Neural progenitor cell (in vitro differentiated cells): ENCODE measurements around the gene ETFBKMT. TPM values are rescaled to one million over a fixed set of nuclear protein-coding genes. Genes with fewer than 3 reads are reported as not detected.

Source experiments
- DNase-seq: peaks from one replicate; pipeline ENCODE4 v3.0.0-alpha.2; 2016; ENCODE audit warnings: low spot score
- H2AFZ ChIP-seq: fragments of 200-600 bp; sonication (generic); replicated peaks from 2 replicates; pipeline ENCODE4 v1.6.1; 2016; ENCODE audit warnings: antibody characterized with exemption
- H3F3A ChIP-seq: fragments of 200-600 bp; sonication (generic); 2 replicates; pipeline ENCODE4 v1.6.1; 2016; ENCODE audit warnings: antibody characterized with exemption, low read depth
- H3K27ac ChIP-seq: fragments of 200-600 bp; sonication (generic); 2 replicates; pipeline ENCODE4 v1.5.1; 2016; ENCODE audit warnings: mild to moderate bottlenecking
- H3K27me3 ChIP-seq: fragments of 200-600 bp; sonication (generic); 2 replicates; pipeline ENCODE4 v1.6.1; 2016; ENCODE audit warnings: mild to moderate bottlenecking, moderate library complexity
- H3K36me3 ChIP-seq: fragments of 200-600 bp; sonication (generic); 2 replicates; pipeline ENCODE4 v1.5.1; 2016
- H3K4me1 ChIP-seq: fragments of 200-600 bp; sonication (generic); 2 replicates; pipeline ENCODE4 v1.6.1; 2016; ENCODE audit warnings: mixed run types
- H3K4me2 ChIP-seq: fragments of 200-600 bp; sonication (generic); 2 replicates; pipeline ENCODE4 v1.6.1; 2016
- H3K4me3 ChIP-seq: fragments of 200-600 bp; sonication (generic); 2 replicates; pipeline ENCODE4 v1.5.1; 2016
- H3K79me2 ChIP-seq: fragments of 200-600 bp; sonication (generic); 2 replicates; pipeline ENCODE4 v1.6.1; 2016; ENCODE audit warnings: low read depth
- H3K9ac ChIP-seq: fragments of 200-600 bp; sonication (generic); 2 replicates; pipeline ENCODE4 v1.6.1; 2016
- H3K9me3 ChIP-seq: fragments of 200-600 bp; sonication (generic); 2 replicates; pipeline ENCODE4 v1.5.1; 2016; ENCODE audit warnings: low read depth
- H4K20me1 ChIP-seq: fragments of 200-600 bp; sonication (generic); 2 replicates; pipeline ENCODE4 v1.6.1; 2016; ENCODE audit warnings: low read depth
- H3K27ac Mint-ChIP-seq: 3 replicates; pipeline ENCODE4 v1.8.0; 2021; ENCODE audit warnings: mixed read lengths
- H3K27me3 Mint-ChIP-seq: 2 replicates; pipeline ENCODE4 v1.8.0; 2022; ENCODE audit warnings: low read depth, mild to moderate bottlenecking, inconsistent platforms, moderate library complexity, mixed read lengths; ENCODE audit not compliant: insufficient read depth
- H3K36me3 Mint-ChIP-seq: 3 replicates; pipeline ENCODE4 v1.8.0; 2021; ENCODE audit warnings: mixed read lengths
- H3K4me1 Mint-ChIP-seq: 3 replicates; pipeline ENCODE4 v1.8.0; 2021; ENCODE audit warnings: mixed read lengths
- H3K4me3 Mint-ChIP-seq: 3 replicates; pipeline ENCODE4 v1.8.0; 2021; ENCODE audit warnings: mild to moderate bottlenecking, moderate library complexity, mixed read lengths
- H3K9me3 Mint-ChIP-seq: 3 replicates; pipeline ENCODE4 v1.8.0; 2020; ENCODE audit warnings: mixed read lengths
- EZH2 ChIP-seq: fragments of 200-600 bp; sonication (generic); IDR thresholded peaks from 2 replicates; pipeline ENCODE4 v1.6.1; 2017; ENCODE audit warnings: antibody characterized with exemption, mild to moderate bottlenecking, moderate library complexity
- EZH2phosphoT487 ChIP-seq: fragments of 200-600 bp; sonication (generic); IDR thresholded peaks from 2 replicates; pipeline ENCODE4 v1.6.1; 2017; ENCODE audit warnings: antibody characterized with exemption
- total RNA-seq: library from RNA; depleted of rRNA; stranded (reverse); fragments of >200 nt; gene quantifications from 2 replicates; pipeline ENCODE4 v1.2.3, GENCODE V29; 2015; ENCODE audit warnings: low replicate concordance
- TF ChIP-seq, protein P1 (sequence below): fragments of 200-600 bp; sonication (generic); IDR thresholded peaks from 2 replicates; pipeline ENCODE4 v1.5.1; 2017; ENCODE audit warnings: antibody characterized with exemption, mild to moderate bottlenecking

The ETFBKMT gene
- total RNA-seq, 1 donor from 2014 or later, result 1.5 TPM

DNA sequence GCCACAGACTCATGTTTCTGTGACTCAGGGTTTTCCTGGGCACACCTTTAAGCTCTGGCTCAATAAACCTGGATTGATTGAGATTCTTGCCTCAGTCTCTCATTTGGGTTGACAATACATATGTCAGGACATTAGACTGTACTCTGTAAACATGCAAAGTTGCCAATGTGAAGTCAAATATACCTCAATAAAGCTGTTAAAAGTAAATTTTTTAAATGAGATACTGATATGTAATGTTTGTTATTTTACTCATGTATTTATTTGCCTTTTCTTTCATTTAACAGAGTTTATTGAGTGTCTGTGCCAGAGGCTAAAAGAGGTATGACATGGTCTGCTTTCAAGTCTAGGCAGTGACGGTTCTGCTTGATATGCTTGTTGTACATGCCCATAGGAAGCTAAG, 3.7 kb upstream of the ETFBKMT start:
- no peak for DNase-seq
- no peak overlapping the region for H3K27ac ChIP-seq
- no peak overlapping the region for H3K9ac ChIP-seq
- Mint-ChIP-seq H3K4me1 (peaks cover 4% of the 10 kb centered on the region), H3K36me3 (no peaks in the 10 kb centered on the region), H3K27ac (no peak overlapping the region), H3K4me3 (no peak overlapping the region), H3K27me3 (no peaks in the 10 kb centered on the region), H3K9me3 (no peaks in the 10 kb centered on the region)
- peak overlapping the region; percentile 52 for H2AFZ ChIP-seq
- TF ChIP-seq, protein P1, sequence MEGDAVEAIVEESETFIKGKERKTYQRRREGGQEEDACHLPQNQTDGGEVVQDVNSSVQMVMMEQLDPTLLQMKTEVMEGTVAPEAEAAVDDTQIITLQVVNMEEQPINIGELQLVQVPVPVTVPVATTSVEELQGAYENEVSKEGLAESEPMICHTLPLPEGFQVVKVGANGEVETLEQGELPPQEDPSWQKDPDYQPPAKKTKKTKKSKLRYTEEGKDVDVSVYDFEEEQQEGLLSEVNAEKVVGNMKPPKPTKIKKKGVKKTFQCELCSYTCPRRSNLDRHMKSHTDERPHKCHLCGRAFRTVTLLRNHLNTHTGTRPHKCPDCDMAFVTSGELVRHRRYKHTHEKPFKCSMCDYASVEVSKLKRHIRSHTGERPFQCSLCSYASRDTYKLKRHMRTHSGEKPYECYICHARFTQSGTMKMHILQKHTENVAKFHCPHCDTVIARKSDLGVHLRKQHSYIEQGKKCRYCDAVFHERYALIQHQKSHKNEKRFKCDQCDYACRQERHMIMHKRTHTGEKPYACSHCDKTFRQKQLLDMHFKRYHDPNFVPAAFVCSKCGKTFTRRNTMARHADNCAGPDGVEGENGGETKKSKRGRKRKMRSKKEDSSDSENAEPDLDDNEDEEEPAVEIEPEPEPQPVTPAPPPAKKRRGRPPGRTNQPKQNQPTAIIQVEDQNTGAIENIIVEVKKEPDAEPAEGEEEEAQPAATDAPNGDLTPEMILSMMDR, result no peak
- TF ChIP-seq EZH2 (no peak), EZH2phosphoT487 (no peak)
- no peaks in the 10 kb centered on the region for H3K9me3 ChIP-seq
- H3K4me3 ChIP-seq, result no peak overlapping the region
- no peak overlapping the region for H3K4me2 ChIP-seq
- peaks cover 11% of the 10 kb centered on the region for H3F3A ChIP-seq
- H4K20me1 ChIP-seq, result no peaks in the 10 kb centered on the region
- H3K4me1 ChIP-seq, result peaks cover 9% of the 10 kb centered on the region
- no peaks in the 10 kb centered on the region for H3K27me3 ChIP-seq
- no peaks in the 10 kb centered on the region for H3K79me2 ChIP-seq
- H3K36me3 ChIP-seq, result no peaks in the 10 kb centered on the region

DNA sequence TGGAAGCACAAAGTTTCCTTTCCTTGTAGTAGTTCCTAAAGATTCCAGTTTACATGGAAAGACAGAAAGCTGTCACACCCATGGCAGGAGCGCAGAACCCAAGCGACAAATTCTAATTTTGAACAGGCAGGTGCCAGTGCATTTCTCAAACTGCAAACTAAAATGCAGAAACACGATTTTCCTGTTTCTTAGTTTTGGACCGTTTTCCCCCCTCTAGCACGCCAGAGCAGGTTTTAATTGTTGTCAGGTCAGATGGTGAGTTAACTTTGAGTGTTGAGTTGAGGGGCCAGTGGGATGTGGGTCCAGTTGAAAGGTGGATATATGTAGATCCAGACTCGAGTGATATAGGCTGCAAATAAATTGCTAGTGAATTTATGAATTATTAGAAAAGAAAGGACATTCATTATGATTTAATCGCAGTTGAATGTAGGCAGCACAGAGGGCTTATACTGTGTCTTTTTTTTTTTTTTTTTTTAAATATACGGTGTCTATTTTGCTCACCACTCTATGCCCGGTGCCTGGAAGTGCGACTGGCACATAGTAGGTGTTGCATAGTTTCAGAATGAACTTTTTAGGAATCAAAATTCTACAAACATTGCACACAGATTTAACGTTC, 909 bp upstream of the ETFBKMT start:
- peak overlapping the region; percentile 9 for H3K27ac Mint-ChIP-seq
- H2AFZ ChIP-seq, result peak overlapping the region; percentile 94
- peak overlapping the region; percentile 75 for H3K4me3 ChIP-seq
- DNase-seq, result peak; percentile 4
- peak overlapping the region; percentile 4 for H3K9ac ChIP-seq
- peak overlapping the region; percentile 92 for H3K4me2 ChIP-seq
- peaks cover 9% of the 10 kb centered on the region for H3K4me1 ChIP-seq
- H3K9me3 ChIP-seq, result no peaks in the 10 kb centered on the region
- H3K27me3 Mint-ChIP-seq, result no peaks in the 10 kb centered on the region
- H3K79me2 ChIP-seq, result no peaks in the 10 kb centered on the region
- no peaks in the 10 kb centered on the region for H3K36me3 Mint-ChIP-seq
- H3F3A ChIP-seq, result peaks cover 11% of the 10 kb centered on the region
- no peak overlapping the region for H3K27ac ChIP-seq
- no peaks in the 10 kb centered on the region for H4K20me1 ChIP-seq
- no peaks in the 10 kb centered on the region for H3K27me3 ChIP-seq
- peak overlapping the region; percentile 97 for H3K4me3 Mint-ChIP-seq
- no peak for TF ChIP-seq EZH2
- peaks cover 4% of the 10 kb centered on the region for H3K4me1 Mint-ChIP-seq
- H3K36me3 ChIP-seq, result no peaks in the 10 kb centered on the region
- no peaks in the 10 kb centered on the region for H3K9me3 Mint-ChIP-seq

- peaks cover 9% of the 10 kb centered on the region for H3K4me1 ChIP-seq
These were observed 2.8 kb downstream of the ETFBKMT start for GRCh38 chr12:31662176-31662849.

More at GRCh38 chr12:31662176-31662849, 2.8 kb downstream of the ETFBKMT start:
- Histone ChIP-seq H3F3A (peaks cover 11% of the 10 kb centered on the region), H3K79me2 (no peaks in the 10 kb centered on the region), H3K9ac (no peak overlapping the region), H3K4me3 (no peak overlapping the region), H3K27ac (no peak overlapping the region), H3K27me3 (no peaks in the 10 kb centered on the region), H3K9me3 (no peaks in the 10 kb centered on the region), H3K36me3 (no peaks in the 10 kb centered on the region), H2AFZ (no peak overlapping the region), H3K4me2 (no peak overlapping the region), H4K20me1 (no peaks in the 10 kb centered on the region)
- Mint-ChIP-seq H3K27ac (no peak overlapping the region), H3K36me3 (peaks cover 6% of the 10 kb centered on the region), H3K9me3 (peaks cover 10% of the 10 kb centered on the region), H3K27me3 (peaks cover 4% of the 10 kb centered on the region), H3K4me1 (peaks cover 4% of the 10 kb centered on the region), H3K4me3 (no peak overlapping the region)
- TF ChIP-seq, protein P1, result no peak
- no peak for TF ChIP-seq EZH2
- TF ChIP-seq EZH2phosphoT487, result no peak
- no peak for DNase-seq
